ENCODE measurements around the gene DPPA3. TPM values are rescaled to one million over a fixed set of nuclear protein-coding genes. Genes with fewer than 3 reads are reported as not detected.
A peak's percentile ranks its signal among the peaks of the same experiment; 100 is the strongest.

Gene DPPA3
- total and polyA plus RNA-seq, 2 donors (not counting 1 experiment from before 2014, with no cell fraction given): not detected

DNA sequence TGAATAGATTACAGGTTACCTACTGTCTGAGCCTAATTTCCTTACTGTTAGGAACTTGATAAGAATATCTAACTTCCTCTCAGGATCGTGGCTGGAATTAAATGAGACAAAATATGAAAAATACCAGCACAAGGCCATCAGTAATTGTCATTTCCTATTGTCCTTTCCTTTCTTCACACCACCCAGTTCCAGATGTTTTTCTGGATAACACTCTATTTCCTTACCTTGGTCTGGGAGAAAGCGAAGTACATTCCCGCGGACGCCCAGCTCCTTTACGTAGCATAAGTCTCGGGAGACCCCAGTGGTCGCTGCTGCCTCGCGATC is 16.0 kb upstream of the DPPA3 start:
- H3K27me3 ChIP-seq (ENCODE audit: control insufficient read depth, insufficient read depth, low read length): no peaks in the 10 kb centered on the region
- H2AFZ ChIP-seq (ENCODE audit: low read length): no peak overlapping the region
- H3K4me3 ChIP-seq (replicated peaks in 1 of 4; ENCODE audit: control extremely low read depth in 1 of 4, insufficient read depth in 1 of 4, low read depth in 3 of 4, low read length in 4 of 4): no peak overlapping the region
- H3K9ac ChIP-seq (ENCODE audit: insufficient read depth, low read length): no peak overlapping the region
- H3K79me2 ChIP-seq (ENCODE audit: control insufficient read depth, insufficient read depth, low read length): no peaks in the 10 kb centered on the region
- no peaks in the 10 kb centered on the region for H4K20me1 ChIP-seq (ENCODE audit: control insufficient read depth, extremely low read depth, insufficient read depth, low read length)
- H3K4me1 ChIP-seq (ENCODE audit: control insufficient read depth, extremely low read depth, insufficient read depth, low read length): no peaks in the 10 kb centered on the region
- no peak for DNase-seq (ENCODE audit: low read depth in 2 of 2)
- H3K9me3 ChIP-seq (ENCODE audit: control insufficient read depth, insufficient read depth, low read depth, low read length): no peaks in the 10 kb centered on the region
- H3K27ac ChIP-seq (ENCODE audit: insufficient read depth, low read length): no peak overlapping the region
- H3K4me2 ChIP-seq (ENCODE audit: extremely low read depth, insufficient read depth, low read length): no peak overlapping the region
- no peaks in the 10 kb centered on the region for H3K36me3 ChIP-seq (ENCODE audit: control insufficient read depth, insufficient read depth, low read length)
- TF ChIP-seq EZH2 (IDR thresholded peaks at IDR 0.05; ENCODE audit: low read length, missing control alignments): no peak
- TF ChIP-seq, protein P1, sequence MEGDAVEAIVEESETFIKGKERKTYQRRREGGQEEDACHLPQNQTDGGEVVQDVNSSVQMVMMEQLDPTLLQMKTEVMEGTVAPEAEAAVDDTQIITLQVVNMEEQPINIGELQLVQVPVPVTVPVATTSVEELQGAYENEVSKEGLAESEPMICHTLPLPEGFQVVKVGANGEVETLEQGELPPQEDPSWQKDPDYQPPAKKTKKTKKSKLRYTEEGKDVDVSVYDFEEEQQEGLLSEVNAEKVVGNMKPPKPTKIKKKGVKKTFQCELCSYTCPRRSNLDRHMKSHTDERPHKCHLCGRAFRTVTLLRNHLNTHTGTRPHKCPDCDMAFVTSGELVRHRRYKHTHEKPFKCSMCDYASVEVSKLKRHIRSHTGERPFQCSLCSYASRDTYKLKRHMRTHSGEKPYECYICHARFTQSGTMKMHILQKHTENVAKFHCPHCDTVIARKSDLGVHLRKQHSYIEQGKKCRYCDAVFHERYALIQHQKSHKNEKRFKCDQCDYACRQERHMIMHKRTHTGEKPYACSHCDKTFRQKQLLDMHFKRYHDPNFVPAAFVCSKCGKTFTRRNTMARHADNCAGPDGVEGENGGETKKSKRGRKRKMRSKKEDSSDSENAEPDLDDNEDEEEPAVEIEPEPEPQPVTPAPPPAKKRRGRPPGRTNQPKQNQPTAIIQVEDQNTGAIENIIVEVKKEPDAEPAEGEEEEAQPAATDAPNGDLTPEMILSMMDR (conservative IDR thresholded peaks at IDR 0.05 in 1 of 2, IDR thresholded peaks at IDR 0.05 in 1 of 2; ENCODE audit: low read depth in 1 of 2, low read length in 2 of 2): no peak

GRCh38 chr12:7695566-7696197 is 15.6 kb upstream of the DPPA3 start, which contains the start of gene GDF3:
Gene GDF3, minus strand, starts transcription at chr12:7695775. Its CDS starts 47 bp downstream, at chr12:7695728.
- Histone ChIP-seq H2AFZ (ENCODE audit: low read length) (no peak within 1 kb of the TSS), H3K79me2 (ENCODE audit: control insufficient read depth, insufficient read depth, low read length) (no peaks in the 10 kb centered on the region), H3K4me1 (ENCODE audit: control insufficient read depth, extremely low read depth, insufficient read depth, low read length) (no peaks in the 10 kb centered on the region), H3K4me3 (replicated peaks in 1 of 4; ENCODE audit: control extremely low read depth in 1 of 4, insufficient read depth in 1 of 4, low read depth in 3 of 4, low read length in 4 of 4) (no peak within 1 kb of the TSS), H3K36me3 (ENCODE audit: control insufficient read depth, insufficient read depth, low read length) (no peaks in the 10 kb centered on the region), H3K9ac (ENCODE audit: insufficient read depth, low read length) (no peak within 1 kb of the TSS), H3K4me2 (ENCODE audit: extremely low read depth, insufficient read depth, low read length) (no peak within 1 kb of the TSS), H3K27me3 (ENCODE audit: control insufficient read depth, insufficient read depth, low read length) (no peaks in the 10 kb centered on the region), H4K20me1 (ENCODE audit: control insufficient read depth, extremely low read depth, insufficient read depth, low read length) (no peaks in the 10 kb centered on the region), H3K27ac (ENCODE audit: insufficient read depth, low read length) (no peak within 1 kb of the TSS), H3K9me3 (ENCODE audit: control insufficient read depth, insufficient read depth, low read depth, low read length) (no peaks in the 10 kb centered on the region)
- no peak for TF ChIP-seq EZH2 (IDR thresholded peaks at IDR 0.05; ENCODE audit: low read length, missing control alignments)
- TF ChIP-seq, protein P1 (conservative IDR thresholded peaks at IDR 0.05 in 1 of 2, IDR thresholded peaks at IDR 0.05 in 1 of 2; ENCODE audit: low read depth in 1 of 2, low read length in 2 of 2): no peak
- peak in 1 of 2 donors; percentile 2 for DNase-seq (ENCODE audit: low read depth in 2 of 2)

GRCh38 chr12:7705846-7706245 is 5.4 kb upstream of the DPPA3 start:
- Histone ChIP-seq H3K4me3 (replicated peaks in 1 of 4; ENCODE audit: control extremely low read depth in 1 of 4, insufficient read depth in 1 of 4, low read depth in 3 of 4, low read length in 4 of 4) (no peak overlapping the region), H3K9ac (ENCODE audit: insufficient read depth, low read length) (no peak overlapping the region)

More at GRCh38 chr12:7705846-7706245, 5.4 kb upstream of the DPPA3 start:
- Histone ChIP-seq H3K79me2 (ENCODE audit: control insufficient read depth, insufficient read depth, low read length) (no peaks in the 10 kb centered on the region), H3K27me3 (ENCODE audit: control insufficient read depth, insufficient read depth, low read length) (no peaks in the 10 kb centered on the region), H3K36me3 (ENCODE audit: control insufficient read depth, insufficient read depth, low read length) (no peaks in the 10 kb centered on the region), H4K20me1 (ENCODE audit: control insufficient read depth, extremely low read depth, insufficient read depth, low read length) (no peaks in the 10 kb centered on the region), H3K4me2 (ENCODE audit: extremely low read depth, insufficient read depth, low read length) (no peak overlapping the region), H2AFZ (ENCODE audit: low read length) (no peak overlapping the region), H3K4me1 (ENCODE audit: control insufficient read depth, extremely low read depth, insufficient read depth, low read length) (no peaks in the 10 kb centered on the region), H3K27ac (ENCODE audit: insufficient read depth, low read length) (no peak overlapping the region), H3K9me3 (ENCODE audit: control insufficient read depth, insufficient read depth, low read depth, low read length) (no peaks in the 10 kb centered on the region)
- TF ChIP-seq EZH2 (IDR thresholded peaks at IDR 0.05; ENCODE audit: low read length, missing control alignments): no peak
- TF ChIP-seq, protein P1 (conservative IDR thresholded peaks at IDR 0.05 in 1 of 2, IDR thresholded peaks at IDR 0.05 in 1 of 2; ENCODE audit: low read depth in 1 of 2, low read length in 2 of 2): no peak
- no peak for DNase-seq (ENCODE audit: low read depth in 2 of 2)
